SK-N-SH treated with all-trans-retinoic acid at 6 μM for 48 hours (cell line): ENCODE data around the gene ZMYM2.

ENCODE experiments used
- ARNTL ChIP-seq: fragments of 450-650 bp; formaldehyde crosslinking; IDR thresholded peaks from 2 replicates; pipeline ENCODE4 v1.5.0; 2020; ENCODE audit warnings: low read depth, mild to moderate bottlenecking, moderate library complexity, borderline replicate concordance
- GLIS3 ChIP-seq: fragments of 250-450 bp; sonication (Bioruptor Pico); IDR thresholded peaks from 2 replicates; pipeline ENCODE4 v1.5.0; 2020; ENCODE audit warnings: mild to moderate bottlenecking, moderate library complexity
- RARB ChIP-seq: fragments of 250-450 bp; sonication (Bioruptor Pico); IDR thresholded peaks from 2 replicates; pipeline ENCODE4 v1.8.0; 2021; ENCODE audit warnings: mild to moderate bottlenecking, moderate library complexity
- ZNF8 ChIP-seq: fragments of 450-650 bp; formaldehyde crosslinking; IDR thresholded peaks from 2 replicates; pipeline ENCODE4 v1.5.0; 2020; ENCODE audit warnings: mild to moderate bottlenecking, moderate library complexity
- TF ChIP-seq, protein P1 (sequence below): fragments of 250-450 bp; sonication (Bioruptor Pico); IDR thresholded peaks from 2 replicates; pipeline ENCODE4 v1.8.0; 2020; ENCODE audit warnings: mild to moderate bottlenecking, moderate library complexity, borderline replicate concordance
- TF ChIP-seq, protein P2 (sequence below): fragments of 250-450 bp; sonication (Bioruptor Pico); IDR thresholded peaks from 2 replicates; pipeline ENCODE4 v1.8.0; 2021; ENCODE audit warnings: low read depth, mild to moderate bottlenecking, moderate library complexity, borderline replicate concordance

DNA sequence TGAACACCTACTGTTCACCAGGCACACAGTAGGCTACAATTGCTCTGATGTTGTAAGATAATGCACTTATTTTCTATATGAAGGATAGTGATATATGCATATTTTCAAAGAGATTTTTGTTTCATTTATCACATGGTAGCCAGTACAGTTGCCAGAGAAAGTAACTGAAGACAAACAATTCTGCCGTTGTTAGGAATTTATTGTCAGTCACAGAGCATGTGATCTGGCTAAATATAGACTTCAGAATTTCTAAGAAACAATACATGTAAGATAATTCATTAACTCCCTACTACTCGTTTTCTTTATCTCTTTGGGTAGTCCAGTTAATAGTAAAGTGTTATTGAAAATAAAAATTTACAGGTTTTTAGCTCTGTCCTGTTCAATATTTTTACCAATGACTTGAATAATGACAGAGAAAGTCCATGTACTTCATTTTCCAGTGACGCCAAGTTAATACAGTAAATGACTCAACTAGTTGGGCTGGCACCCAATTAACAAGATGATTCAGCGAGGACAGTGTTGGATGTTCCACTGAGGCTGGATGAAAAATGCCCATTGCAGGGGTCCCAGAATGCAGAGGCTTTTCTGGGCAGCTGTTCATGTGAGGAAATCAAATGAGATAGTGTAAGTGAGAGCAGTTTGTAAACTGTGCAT is 166.7 kb downstream of the ZMYM2 start:
- TF ChIP-seq RARB (CRISPR knock-in tag): no peak
- TF ChIP-seq, protein P1, sequence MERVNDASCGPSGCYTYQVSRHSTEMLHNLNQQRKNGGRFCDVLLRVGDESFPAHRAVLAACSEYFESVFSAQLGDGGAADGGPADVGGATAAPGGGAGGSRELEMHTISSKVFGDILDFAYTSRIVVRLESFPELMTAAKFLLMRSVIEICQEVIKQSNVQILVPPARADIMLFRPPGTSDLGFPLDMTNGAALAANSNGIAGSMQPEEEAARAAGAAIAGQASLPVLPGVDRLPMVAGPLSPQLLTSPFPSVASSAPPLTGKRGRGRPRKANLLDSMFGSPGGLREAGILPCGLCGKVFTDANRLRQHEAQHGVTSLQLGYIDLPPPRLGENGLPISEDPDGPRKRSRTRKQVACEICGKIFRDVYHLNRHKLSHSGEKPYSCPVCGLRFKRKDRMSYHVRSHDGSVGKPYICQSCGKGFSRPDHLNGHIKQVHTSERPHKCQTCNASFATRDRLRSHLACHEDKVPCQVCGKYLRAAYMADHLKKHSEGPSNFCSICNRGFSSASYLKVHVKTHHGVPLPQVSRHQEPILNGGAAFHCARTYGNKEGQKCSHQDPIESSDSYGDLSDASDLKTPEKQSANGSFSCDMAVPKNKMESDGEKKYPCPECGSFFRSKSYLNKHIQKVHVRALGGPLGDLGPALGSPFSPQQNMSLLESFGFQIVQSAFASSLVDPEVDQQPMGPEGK (CRISPR knock-in tag): no peak
- no peak for TF ChIP-seq ARNTL (CRISPR knock-in tag)
- TF ChIP-seq, protein P2, sequence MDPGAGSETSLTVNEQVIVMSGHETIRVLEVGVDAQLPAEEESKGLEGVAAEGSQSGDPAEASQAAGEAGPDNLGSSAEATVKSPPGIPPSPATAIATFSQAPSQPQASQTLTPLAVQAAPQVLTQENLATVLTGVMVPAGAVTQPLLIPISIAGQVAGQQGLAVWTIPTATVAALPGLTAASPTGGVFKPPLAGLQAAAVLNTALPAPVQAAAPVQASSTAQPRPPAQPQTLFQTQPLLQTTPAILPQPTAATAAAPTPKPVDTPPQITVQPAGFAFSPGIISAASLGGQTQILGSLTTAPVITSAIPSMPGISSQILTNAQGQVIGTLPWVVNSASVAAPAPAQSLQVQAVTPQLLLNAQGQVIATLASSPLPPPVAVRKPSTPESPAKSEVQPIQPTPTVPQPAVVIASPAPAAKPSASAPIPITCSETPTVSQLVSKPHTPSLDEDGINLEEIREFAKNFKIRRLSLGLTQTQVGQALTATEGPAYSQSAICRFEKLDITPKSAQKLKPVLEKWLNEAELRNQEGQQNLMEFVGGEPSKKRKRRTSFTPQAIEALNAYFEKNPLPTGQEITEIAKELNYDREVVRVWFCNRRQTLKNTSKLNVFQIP (CRISPR knock-in tag): no peak
- TF ChIP-seq GLIS3 (CRISPR knock-in tag): no peak
- TF ChIP-seq ZNF8: no peak
